T-cell (primary cell): ENCODE data around the gene SERTM2. TPM values are rescaled to one million over a fixed set of nuclear protein-coding genes. Genes with fewer than 3 reads are reported as not detected.

Experiments
- ATAC-seq, 4 experiments: fragments of 200-7000 bp in 3 of 4; fragments of 150-1000 bp in 1 of 4; cut with Tn5 transposase; replicated peaks in 1 of 4; 1 replicate in 3 of 4; 2 replicates in 1 of 4; pipeline ENCODE4 v1.10.0; 2021; ENCODE audit warnings: moderate library complexity in 3 of 4, mild to moderate bottlenecking in 2 of 4, moderate number of reproducible peaks in 1 of 4
- CTCF ChIA-PET, 2 donors: fragments of 300-600 bp; sonication (Branson Sonifier 250); formaldehyde crosslinking; loops; one replicate each; lab custom pipeline; 2022; ENCODE audit warnings: antibody characterized with exemption in 2 of 2; lab: Charles Lee
- POLR2A ChIA-PET, 2 donors: fragments of 300-600 bp; sonication (Branson Sonifier 250); formaldehyde crosslinking; loops; one replicate each; lab custom pipeline; 2022; ENCODE audit warnings: antibody characterized with exemption in 2 of 2; lab: Charles Lee
- DNase-seq, 35 experiments: peaks; one replicate each; pipeline versions ENCODE4 v3.0.0 to v3.0.0-alpha.2; 2013 to 2023
- H3K27ac ChIP-seq: one replicate; pipeline ENCODE4 v1.5.1; 2013; ENCODE audit warnings: low read length
- H3K27me3 ChIP-seq, 2 experiments: replicated peaks in 1 of 2; 1 replicate in 1 of 2; 2 replicates in 1 of 2; pipeline versions ENCODE4 v1.6.1 to v1.7.0; 2013; ENCODE audit warnings: low read length in 1 of 2, mixed read lengths in 1 of 2; ENCODE audit not compliant: control insufficient read depth in 2 of 2, insufficient read depth in 2 of 2; ENCODE audit errors: extremely low read depth in 1 of 2
- H3K36me3 ChIP-seq, 2 donors: 1 replicate in 1 of 2; 2 replicates in 1 of 2; pipeline versions ENCODE4 v1.6.1 to v1.7.0; 2013; ENCODE audit warnings: low read length in 1 of 2; ENCODE audit not compliant: control insufficient read depth in 2 of 2, insufficient read depth in 1 of 2; ENCODE audit errors: extremely low read depth in 1 of 2
- H3K4me1 ChIP-seq, 2 experiments: 1 replicate in 1 of 2; 2 replicates in 1 of 2; pipeline versions ENCODE4 v1.6.1 to v1.7.0; 2013; ENCODE audit warnings: low read length in 2 of 2, mixed read lengths in 1 of 2; ENCODE audit not compliant: insufficient read depth in 2 of 2, control insufficient read depth in 1 of 2; ENCODE audit errors: extremely low read depth in 1 of 2
- H3K4me3 ChIP-seq, 2 donors: 1 replicate in 1 of 2; 2 replicates in 1 of 2; pipeline versions ENCODE4 v1.5.1 to v1.7.0; 2013; ENCODE audit warnings: mild to moderate bottlenecking in 2 of 2, low read length in 1 of 2, moderate library complexity in 1 of 2; ENCODE audit not compliant: control insufficient read depth in 1 of 2; ENCODE audit errors: extremely low read depth in 1 of 2
- H3K9me3 ChIP-seq: 2 replicates; pipeline ENCODE4 v1.7.0; 2013
- H3K27ac Mint-ChIP-seq, 2 donors: one replicate each; pipeline ENCODE4 v1.8.0; 2020 to 2021; ENCODE audit warnings: mild to moderate bottlenecking in 2 of 2, mixed read lengths in 2 of 2
- H3K27me3 Mint-ChIP-seq, 2 donors: one replicate each; pipeline ENCODE4 v1.8.0; 2021 to 2022; ENCODE audit warnings: mixed read lengths in 2 of 2
- H3K36me3 Mint-ChIP-seq: one replicate; pipeline ENCODE4 v1.8.0; 2021; ENCODE audit warnings: mixed read lengths
- H3K4me1 Mint-ChIP-seq, 3 donors: one replicate each; pipeline ENCODE4 v1.8.0; 2020 to 2022; ENCODE audit warnings: mixed read lengths in 3 of 3, mild to moderate bottlenecking in 1 of 3
- H3K4me3 Mint-ChIP-seq, 3 donors: one replicate each; pipeline ENCODE4 v1.8.0; 2020 to 2022; ENCODE audit warnings: mild to moderate bottlenecking in 3 of 3, mixed read lengths in 3 of 3, moderate library complexity in 3 of 3
- H3K9me3 Mint-ChIP-seq, 3 donors: one replicate each; pipeline ENCODE4 v1.8.0; 2020 to 2022; ENCODE audit warnings: mixed read lengths in 3 of 3
- WGBS: methylation state at CpG from one replicate; pipeline ENCODE4 v1.1.5; 2013; ENCODE audit warnings: missing lambda C conversion rate; ENCODE audit not compliant: insufficient coverage; 5-methylcytosine and 5-hydroxymethylcytosine counted together
- total RNA-seq, 35 experiments: library from RNA in 6 of 35; stranded (reverse) in 6 of 35; fragments of 120-200 nt in 1 of 35; gene quantifications; one replicate each; pipeline versions ENCODE4 v1.2.1 to v1.2.4 and lab custom pipeline; 2013 to 2026

The SERTM2 gene
- total RNA-seq, 5 donors from 2014 or later (not counting 1 experiment from before 2014, with no cell fraction given), result not detected

DNA sequence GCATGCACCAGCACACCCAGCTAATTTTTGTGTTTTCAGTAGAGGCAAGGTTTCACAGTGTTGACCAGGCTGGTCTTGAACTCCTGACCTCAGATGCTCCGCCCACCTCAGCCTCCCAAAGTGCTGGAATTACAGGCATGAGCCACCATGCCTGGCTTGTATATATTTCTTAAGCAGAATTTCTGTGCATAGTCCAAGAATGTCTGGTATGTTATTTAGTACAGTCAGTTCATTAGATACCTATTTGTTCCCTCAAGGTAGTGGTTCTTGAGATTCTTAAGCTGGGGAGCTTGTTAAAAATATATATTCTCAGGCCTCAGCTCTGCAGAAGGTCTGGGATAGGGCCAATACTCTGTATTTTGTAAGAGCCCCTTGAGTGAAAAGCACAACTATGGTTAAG lies 4.6 kb upstream of the SERTM2 start:
- ChIA-PET CTCF (no interaction called here), POLR2A (no interaction called here)
- Histone ChIP-seq H3K27ac (no peak overlapping the region), H3K4me3 (no peak overlapping the region), H3K4me1 (no peaks in the 10 kb centered on the region), H3K36me3 (no peaks in the 10 kb centered on the region), H3K9me3 (no peaks in the 10 kb centered on the region), H3K27me3 (no peaks in the 10 kb centered on the region)
- no peaks in the 10 kb centered on the region for H3K36me3 Mint-ChIP-seq
- H3K27me3 Mint-ChIP-seq, result peaks cover 1 to 4% of the 10 kb centered on the region in 2 donors
- no peak overlapping the region for H3K27ac Mint-ChIP-seq
- H3K4me1 Mint-ChIP-seq, result peaks cover 0 to 4% (median 0%) of the 10 kb centered on the region in 3 donors
- ATAC-seq, result no peak
- DNase-seq, result no peak
- no peak overlapping the region for H3K4me3 Mint-ChIP-seq
- no peaks in the 10 kb centered on the region for H3K9me3 Mint-ChIP-seq
- no CpG with 5 or more reads among the region's 1 CpG for WGBS

DNA sequence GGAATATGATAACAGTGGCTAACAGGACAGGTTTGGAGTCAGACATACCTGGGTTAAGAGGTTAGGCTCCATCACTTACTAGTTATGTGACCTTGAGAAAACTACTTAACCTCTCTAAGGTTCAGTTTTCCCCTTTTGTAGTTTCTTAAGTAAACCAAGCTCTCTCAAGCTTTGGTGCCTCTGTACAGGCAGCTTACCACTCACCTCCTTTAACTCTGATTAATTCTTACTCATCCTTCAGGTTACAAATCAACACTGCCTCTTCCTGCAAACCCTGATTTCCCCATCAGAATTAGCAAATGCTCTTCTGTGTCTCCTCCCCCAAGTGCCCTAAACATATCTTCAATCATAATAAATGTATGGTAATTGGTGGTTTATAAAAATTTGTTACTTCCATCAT lies 3.5 kb upstream of the SERTM2 start:
- Histone ChIP-seq H3K27ac (no peak overlapping the region), H3K4me1 (no peaks in the 10 kb centered on the region), H3K9me3 (no peaks in the 10 kb centered on the region), H3K4me3 (no peak overlapping the region), H3K27me3 (no peaks in the 10 kb centered on the region), H3K36me3 (no peaks in the 10 kb centered on the region)
- no peaks in the 10 kb centered on the region for H3K9me3 Mint-ChIP-seq
- peaks cover 0 to 6% (median 0%) of the 10 kb centered on the region in 3 donors for H3K4me1 Mint-ChIP-seq
- no peaks in the 10 kb centered on the region for H3K36me3 Mint-ChIP-seq
- H3K4me3 Mint-ChIP-seq, result no peak overlapping the region
- no peak overlapping the region for H3K27ac Mint-ChIP-seq
- H3K27me3 Mint-ChIP-seq, result peaks cover 2 to 6% of the 10 kb centered on the region in 2 donors
- DNase-seq (no peak), ATAC-seq (no peak)
- CTCF ChIA-PET, result no interaction called here
- POLR2A ChIA-PET, result no interaction called here

DNA sequence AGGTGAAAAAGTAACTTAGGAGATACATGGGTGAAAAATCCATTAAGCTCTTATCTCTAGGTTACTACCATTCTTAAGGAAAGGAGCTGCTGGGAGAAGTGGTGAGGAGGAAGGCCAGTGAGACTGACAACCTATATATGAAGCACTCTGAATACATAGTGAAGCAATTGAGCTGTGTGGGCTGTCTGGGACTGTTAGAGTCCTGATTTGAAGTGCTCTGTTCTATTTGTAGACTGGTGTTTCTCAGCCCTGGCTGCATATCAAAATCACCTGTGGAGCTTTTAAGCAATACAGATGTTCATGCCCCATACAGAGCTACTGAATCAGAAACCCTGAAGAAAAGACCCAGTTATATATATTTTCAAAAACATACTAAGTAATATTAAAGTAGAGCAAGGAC lies 3.9 kb downstream of the SERTM2 start:
- H3K4me3 Mint-ChIP-seq, result no peak overlapping the region
- H3K27me3 Mint-ChIP-seq, result peaks cover 5 to 6% of the 10 kb centered on the region in 2 donors
- H3K4me3 ChIP-seq, result no peak overlapping the region
- H3K36me3 Mint-ChIP-seq, result no peaks in the 10 kb centered on the region
- no peaks in the 10 kb centered on the region for H3K9me3 Mint-ChIP-seq
- no peak overlapping the region for H3K27ac ChIP-seq
- ChIA-PET POLR2A (no interaction called here), CTCF (no interaction called here)
- ATAC-seq (no peak), DNase-seq (no peak)
- no peaks in the 10 kb centered on the region for H3K4me1 ChIP-seq
- no peaks in the 10 kb centered on the region for H3K9me3 ChIP-seq
- H3K27me3 ChIP-seq, result no peaks in the 10 kb centered on the region
- peaks cover 0 to 6% (median 0%) of the 10 kb centered on the region in 3 donors for H3K4me1 Mint-ChIP-seq
- H3K36me3 ChIP-seq, result no peaks in the 10 kb centered on the region
- H3K27ac Mint-ChIP-seq, result no peak overlapping the region

DNA sequence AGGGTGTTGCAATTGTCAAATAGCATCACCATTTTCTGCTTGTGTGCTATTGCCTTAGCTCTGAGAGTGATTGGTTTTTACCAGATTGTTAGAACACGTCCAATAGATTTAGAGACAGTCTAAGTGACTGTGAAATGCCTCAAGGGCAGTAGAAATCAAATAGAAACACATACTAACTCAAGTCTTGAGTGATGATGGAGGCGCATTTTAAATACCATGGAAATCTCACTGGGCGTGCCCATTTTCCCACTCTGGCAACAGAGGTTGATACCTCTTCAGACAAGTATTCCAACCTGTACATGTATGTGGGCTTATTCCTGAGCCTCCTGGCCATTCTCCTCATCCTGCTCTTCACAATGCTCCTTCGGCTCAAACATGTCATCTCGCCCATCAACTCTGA lies 7.2 kb downstream of the SERTM2 start:
- CTCF ChIA-PET, result no interaction called here
- Mint-ChIP-seq H3K9me3 (no peaks in the 10 kb centered on the region), H3K27ac (no peak overlapping the region), H3K4me1 (no peaks in the 10 kb centered on the region), H3K4me3 (no peak overlapping the region), H3K36me3 (no peaks in the 10 kb centered on the region), H3K27me3 (peaks cover 2 to 7% of the 10 kb centered on the region in 2 donors)
- no CpG with 5 or more reads among the region's 5 CpGs for WGBS
- H3K27ac ChIP-seq, result no peak overlapping the region
- DNase-seq (no peak), ATAC-seq (no peak)
- H3K27me3 ChIP-seq, result no peaks in the 10 kb centered on the region
- H3K36me3 ChIP-seq, result no peaks in the 10 kb centered on the region
- no peaks in the 10 kb centered on the region for H3K9me3 ChIP-seq
- H3K4me3 ChIP-seq, result no peak overlapping the region
- POLR2A ChIA-PET, result no interaction called here
- H3K4me1 ChIP-seq, result no peaks in the 10 kb centered on the region

DNA sequence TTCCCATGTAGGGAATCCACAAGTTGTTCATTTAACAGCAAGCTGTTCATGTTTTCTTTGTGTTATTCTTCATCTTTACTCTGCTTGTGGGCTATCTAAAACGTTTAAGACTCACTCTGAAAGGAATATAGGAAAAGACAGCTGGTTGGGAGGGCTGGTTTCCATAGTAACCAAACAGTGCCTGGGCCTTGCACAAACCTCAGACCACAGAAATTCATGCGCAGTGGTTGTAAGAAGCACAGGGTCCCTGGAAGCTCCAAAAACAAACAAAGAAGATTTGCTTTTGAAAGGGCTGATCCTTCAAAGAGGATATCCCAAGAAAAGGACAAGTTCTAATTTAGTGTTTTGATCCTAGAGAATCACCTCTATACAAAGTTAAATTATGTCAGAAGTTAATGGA lies 7.8 kb downstream of the SERTM2 start:
- WGBS, result no CpG with 5 or more reads among the region's 2 CpGs
- DNase-seq, result no peak
- CTCF ChIA-PET, result no interaction called here
- no peak for ATAC-seq
- Mint-ChIP-seq H3K27me3 (peaks cover 2 to 10% of the 10 kb centered on the region in 2 donors), H3K4me1 (no peaks in the 10 kb centered on the region), H3K4me3 (no peak overlapping the region), H3K27ac (no peak overlapping the region), H3K36me3 (no peaks in the 10 kb centered on the region), H3K9me3 (no peaks in the 10 kb centered on the region)
- Histone ChIP-seq H3K4me1 (no peaks in the 10 kb centered on the region), H3K36me3 (no peaks in the 10 kb centered on the region), H3K4me3 (no peak overlapping the region), H3K27ac (no peak overlapping the region), H3K9me3 (no peaks in the 10 kb centered on the region), H3K27me3 (no peaks in the 10 kb centered on the region)
- POLR2A ChIA-PET, result no interaction called here

DNA sequence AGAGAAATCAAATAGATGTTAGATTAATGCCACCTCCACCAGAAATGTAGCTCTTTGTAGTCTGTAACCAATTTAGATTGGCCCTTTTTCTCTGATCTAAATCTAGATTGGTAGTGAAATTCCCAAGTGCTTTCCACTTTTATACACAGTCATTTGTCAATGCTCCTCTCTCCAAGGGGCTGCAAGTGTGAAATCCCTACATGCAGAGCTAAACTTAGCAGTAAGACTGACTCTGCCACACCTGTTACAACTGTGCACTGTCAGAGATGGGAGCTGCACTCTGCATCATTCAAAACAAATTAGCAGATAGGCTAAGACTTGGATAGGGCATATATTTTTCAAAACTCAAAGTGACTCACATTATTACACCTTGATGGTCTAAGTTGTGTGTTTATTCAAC lies 9.1 kb downstream of the SERTM2 start:
- peaks cover 2 to 15% of the 10 kb centered on the region in 2 donors for H3K27me3 Mint-ChIP-seq
- H3K9me3 Mint-ChIP-seq, result no peaks in the 10 kb centered on the region
- Histone ChIP-seq H3K36me3 (no peaks in the 10 kb centered on the region), H3K27me3 (no peaks in the 10 kb centered on the region), H3K9me3 (no peaks in the 10 kb centered on the region), H3K4me1 (no peaks in the 10 kb centered on the region), H3K4me3 (no peak overlapping the region), H3K27ac (no peak overlapping the region)
- no peak overlapping the region for H3K4me3 Mint-ChIP-seq
- ChIA-PET CTCF (no interaction called here), POLR2A (no interaction called here)
- H3K36me3 Mint-ChIP-seq, result no peaks in the 10 kb centered on the region
- DNase-seq (no peak), ATAC-seq (no peak)
- H3K27ac Mint-ChIP-seq, result no peak overlapping the region
- H3K4me1 Mint-ChIP-seq, result no peaks in the 10 kb centered on the region

DNA sequence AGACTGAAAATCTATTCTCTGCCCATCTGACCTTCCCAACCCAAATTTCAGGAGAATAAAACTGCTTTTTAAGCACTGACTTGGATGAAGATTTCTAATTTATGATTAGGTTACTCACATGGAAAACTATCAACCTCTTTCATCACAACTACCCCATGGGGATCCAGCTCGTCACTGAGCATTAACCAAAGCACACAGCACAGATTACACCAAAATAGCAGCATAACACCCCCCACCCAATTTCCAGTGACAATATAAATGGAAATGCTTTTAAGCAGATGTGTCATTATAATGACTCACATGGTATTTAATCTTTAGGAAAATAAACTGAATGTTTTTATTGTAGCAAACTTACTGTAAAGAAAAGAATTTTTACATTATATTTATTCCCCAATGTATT lies 9.7 kb downstream of the SERTM2 start:
- Mint-ChIP-seq H3K4me3 (no peak overlapping the region), H3K36me3 (no peaks in the 10 kb centered on the region), H3K9me3 (no peaks in the 10 kb centered on the region), H3K4me1 (no peaks in the 10 kb centered on the region), H3K27me3 (peaks cover 2 to 15% of the 10 kb centered on the region in 2 donors), H3K27ac (no peak overlapping the region)
- ChIA-PET POLR2A (no interaction called here), CTCF (no interaction called here)
- Histone ChIP-seq H3K27ac (no peak overlapping the region), H3K4me1 (no peaks in the 10 kb centered on the region), H3K9me3 (no peaks in the 10 kb centered on the region), H3K27me3 (no peaks in the 10 kb centered on the region), H3K36me3 (no peaks in the 10 kb centered on the region), H3K4me3 (no peak overlapping the region)
- no peak for ATAC-seq
- WGBS, result no CpG with 5 or more reads among the region's 1 CpG
- no peak for DNase-seq
